ENCODE data around the gene UNC119B. TPM values are rescaled to one million over a fixed set of nuclear protein-coding genes. Genes with fewer than 3 reads are reported as not detected.
"Not testable (repeated sequence)": the region's sequence is repeated elsewhere in the genome, so short reads cannot be mapped to it uniquely, and the experiment has no call there.

Gene UNC119B
- total RNA-seq, 1 experiment from 2014 or later, result 33.8 TPM

DNA sequence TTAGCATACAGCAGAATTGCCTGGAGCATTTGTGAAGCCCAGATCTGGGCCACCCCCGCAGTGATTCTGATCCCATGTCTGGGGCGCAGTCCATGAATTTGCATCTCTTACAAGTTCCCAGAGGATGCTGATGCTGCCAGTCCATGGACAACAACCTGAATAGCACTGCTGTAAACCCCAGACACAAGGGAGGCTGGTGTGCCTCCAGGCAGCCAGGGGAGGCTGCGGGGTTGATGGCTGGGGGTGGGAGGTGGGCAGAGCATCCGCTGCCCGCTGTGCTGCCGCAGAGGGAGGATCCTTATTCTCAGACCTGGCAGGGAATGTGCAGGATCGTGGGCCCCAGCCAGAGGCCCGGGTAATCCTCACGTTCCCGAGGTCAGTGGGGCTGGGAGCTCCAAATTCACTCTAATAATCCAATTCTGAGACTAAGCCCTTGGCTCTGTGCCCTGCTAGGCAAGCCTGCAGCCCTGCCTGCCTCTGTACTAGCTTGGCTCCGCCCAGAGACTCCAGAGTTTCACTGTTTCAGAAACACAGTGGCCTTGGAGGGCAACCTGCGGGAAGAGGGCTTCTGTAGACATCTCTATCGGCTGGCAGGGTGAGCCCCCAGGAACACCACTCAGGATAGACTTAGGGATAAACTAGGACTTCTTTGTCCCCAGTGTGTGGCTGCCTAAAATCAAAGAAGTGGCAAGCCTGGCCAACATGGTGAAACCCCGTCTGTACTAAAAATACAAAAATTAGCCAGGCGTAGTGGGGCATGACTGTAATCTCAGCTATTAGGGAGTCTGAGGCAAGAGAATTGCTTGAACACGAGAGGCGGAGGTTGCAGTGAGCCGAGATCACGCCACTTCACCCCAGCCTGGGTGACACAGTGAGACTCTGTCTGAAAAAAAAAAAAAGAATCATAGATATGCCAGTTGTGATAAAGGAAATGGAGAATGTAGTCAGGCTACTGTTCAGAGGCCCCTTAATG lies 41.1 kb upstream of the UNC119B start:
- POLR2A ChIA-PET, result interaction anchor here (1.4 kb wide), 1 partner anchor 15 kb away, joined by 3 read pairs; no protein-coding TSS in a partner anchor
- H3K9me2 ChIP-seq (ENCODE audit: insufficient read depth), result no peaks in the 10 kb centered on the region
- H3K4me3 ChIP-seq (replicated peaks in 1 of 2; ENCODE audit: low read depth in 1 of 2, low read length in 2 of 2), result no peak overlapping the region
- H3K9me3 ChIP-seq (ENCODE audit: control insufficient read depth in 1 of 2, insufficient read depth in 1 of 2, low read depth in 1 of 2, low read length in 2 of 2), result no peaks in the 10 kb centered on the region
- H3K4me2 ChIP-seq (ENCODE audit: low read length), result peak overlapping the region; percentile 29
- no peak overlapping the region for H3K27ac ChIP-seq (ENCODE audit: low read depth, low read length)
- H3K9ac ChIP-seq (ENCODE audit: low read length), result no peak overlapping the region
- TF ChIP-seq POLR2AphosphoS5 (IDR thresholded peaks at IDR 0.05; ENCODE audit: low read depth, low read length) (0 out of 2 replicates have a peak, but pooled peaks have one; percentile 25), ZFX (IDR thresholded peaks at IDR 0.05) (no peak), CBX3 (IDR thresholded peaks at IDR 0.05; ENCODE audit: low read depth) (no peak), EGR1 (IDR thresholded peaks at IDR 0.05; ENCODE audit: low read depth) (no peak)
- peak; percentile 56 for ATAC-seq
- no peaks in the 10 kb centered on the region for H3K27me3 ChIP-seq (ENCODE audit: insufficient read depth, low read length)
- H4K20me1 ChIP-seq (ENCODE audit: insufficient read depth), result no peaks in the 10 kb centered on the region
- H3K79me2 ChIP-seq (ENCODE audit: insufficient read depth, low read length), result no peaks in the 10 kb centered on the region
- no peaks in the 10 kb centered on the region for H3K36me3 ChIP-seq (ENCODE audit: control insufficient read depth in 1 of 2, insufficient read depth in 2 of 2, low read length in 2 of 2)
- intact Hi-C loops (cut with micrococcal nuclease), result no loop called here
- BruUV-seq (replicated peaks), result no TSS peak
- RAD21 ChIA-PET (ENCODE audit: low non-redundant PET in 1 of 2, low total read pairs in 2 of 2, uncharacterized antibody in 2 of 2, unreplicated experiment in 2 of 2), result no interaction called here
- peaks cover 3 to 25% of the 10 kb centered on the region in 2 experiments; a peak in 3 of 4 replicates for H3K4me1 ChIP-seq (ENCODE audit: control insufficient read depth in 1 of 2, insufficient read depth in 2 of 2, low read length in 2 of 2)
- CTCF ChIA-PET, result interaction anchor here (1.2 to 1.3 kb wide), 1 partner anchor 20 kb away, joined by 3 to 4 read pairs; no protein-coding TSS in a partner anchor
- no peak overlapping the region for H2AFZ ChIP-seq (ENCODE audit: low read depth, low read length, poor library complexity, severe bottlenecking)
- DNase-seq (ENCODE audit: low read depth, low spot score), result no peak

DNA sequence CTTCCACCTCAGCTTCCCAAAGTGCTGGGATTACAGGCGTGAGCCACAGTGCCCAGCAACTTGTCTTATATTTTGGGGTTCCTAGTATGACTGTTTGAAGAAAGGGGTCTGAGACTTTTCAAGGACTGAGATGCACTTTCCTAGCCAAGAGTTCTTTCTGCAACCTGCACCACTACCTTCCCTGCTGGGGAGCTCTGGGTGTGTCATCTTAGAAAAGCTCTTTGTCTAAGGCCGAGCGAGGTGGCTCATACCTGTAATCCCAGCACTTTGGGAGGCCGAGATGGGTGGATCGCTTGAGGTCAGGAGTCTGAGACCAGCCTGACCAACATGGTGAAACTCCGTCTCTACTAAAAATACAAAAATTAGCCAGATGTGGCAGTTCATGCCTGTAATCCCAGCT lies 40.0 kb upstream of the UNC119B start:
- ChIA-PET CTCF (interaction anchor here (1.2 kb wide), 1 partner anchor 21 kb away, joined by 3 read pairs; no protein-coding TSS in a partner anchor), POLR2A (interaction anchor here (1.2 to 1.4 kb wide), 2 partner anchors 8 to 16 kb away, joined by 3 to 4 read pairs; no protein-coding TSS in a partner anchor)
- H2AFZ ChIP-seq (ENCODE audit: low read depth, low read length, poor library complexity, severe bottlenecking); H3K27me3 ChIP-seq (ENCODE audit: insufficient read depth, low read length); H3K9me3 ChIP-seq (ENCODE audit: control insufficient read depth in 1 of 2, insufficient read depth in 1 of 2, low read depth in 1 of 2, low read length in 2 of 2); H3K27ac ChIP-seq (ENCODE audit: low read depth, low read length); H3K79me2 ChIP-seq (ENCODE audit: insufficient read depth, low read length); H3K9ac ChIP-seq (ENCODE audit: low read length); DNase-seq (ENCODE audit: low read depth, low spot score); intact Hi-C loops (cut with micrococcal nuclease); RAD21 ChIA-PET (ENCODE audit: low non-redundant PET in 1 of 2, low total read pairs in 2 of 2, uncharacterized antibody in 2 of 2, unreplicated experiment in 2 of 2); H4K20me1 ChIP-seq (ENCODE audit: insufficient read depth); H3K9me2 ChIP-seq (ENCODE audit: insufficient read depth); H3K36me3 ChIP-seq (ENCODE audit: control insufficient read depth in 1 of 2, insufficient read depth in 2 of 2, low read length in 2 of 2); H3K4me3 ChIP-seq (replicated peaks in 1 of 2; ENCODE audit: low read depth in 1 of 2, low read length in 2 of 2); BruUV-seq (replicated peaks): not testable (repeated sequence)
- peak; percentile 52 for ATAC-seq
- peak overlapping the region; percentile 40 for H3K4me2 ChIP-seq (ENCODE audit: low read length)
- H3K4me1 ChIP-seq (ENCODE audit: control insufficient read depth in 1 of 2, insufficient read depth in 2 of 2, low read length in 2 of 2), result peaks cover 3 to 25% of the 10 kb centered on the region in 2 experiments; a peak in 3 of 4 replicates

Data from HCT116 (cell line).